GM12878 (cell line): Measurements from ENCODE around the gene TRRAP. TPM values are rescaled to one million over a fixed set of nuclear protein-coding genes. Genes with fewer than 3 reads are reported as not detected.

Experiments used
- ATAC-seq: fragments of 200-7000 bp; cut with Tn5 transposase; 3 replicates; pipeline ENCODE4 v1.9.1; 2020; ENCODE audit warnings: mild to moderate bottlenecking, moderate library complexity
- BruUV-seq: library from RNA; stranded (reverse); fragments of 400-500 nt; replicated peaks from 2 replicates; lab custom pipeline; 2021; lab: Mats Ljungman, UMichigan
- CTCF ChIA-PET: fragments of 300-600 bp; sonication (Branson Sonifier 250); formaldehyde crosslinking; extraction: SDS; loops from one replicate; lab custom pipeline; 2021; ENCODE audit warnings: inconsistent platforms; lab: Yijun Ruan, JAX
- POLR2A ChIA-PET: fragments of 350-600 bp; formaldehyde crosslinking; extraction: SDS; loops from one replicate; lab custom pipeline; 2021; ENCODE audit warnings: inconsistent platforms; lab: Charles Lee
- RAD21 ChIA-PET: fragments of 300-600 bp; sonication (Branson Sonifier 250); formaldehyde crosslinking; loops from one replicate; lab custom pipeline; 2023; ENCODE audit warnings: antibody characterized with exemption; ENCODE audit not compliant: unreplicated experiment; lab: Charles Lee
- SMC1A ChIA-PET: fragments of 300-600 bp; sonication (Branson Sonifier 250); formaldehyde crosslinking; loops from one replicate; lab custom pipeline; 2023; ENCODE audit not compliant: unreplicated experiment, uncharacterized antibody; lab: Charles Lee
- DNase-seq: peaks from one replicate; pipeline ENCODE4 v3.0.0-alpha.2; 2011; ENCODE audit warnings: low read depth, low spot score
- FAIRE-seq: peaks from 3 replicates; lab custom pipeline; 2011; peaks lifted over from hg19 to GRCh38; lab: Jason Lieb, UNC
- H2AFZ ChIP-seq: 2 replicates; pipeline ENCODE4 v1.6.0; 2011; ENCODE audit warnings: low read depth, low read length, control low read depth; ENCODE audit not compliant: control insufficient read depth
- H3K27ac ChIP-seq: 2 replicates; pipeline ENCODE4 v1.5.1; 2011; ENCODE audit warnings: control low read depth; ENCODE audit not compliant: control insufficient read depth, insufficient read depth
- H3K27me3 ChIP-seq, 2 experiments: replicated peaks in 1 of 2; 2 replicates each; pipeline versions ENCODE4 v1.6.0 to v1.6.1; 2011; ENCODE audit warnings: low read length in 1 of 2; ENCODE audit not compliant: control insufficient read depth in 2 of 2, insufficient read depth in 2 of 2
- H3K36me3 ChIP-seq, 2 experiments: 2 replicates each; pipeline ENCODE4 v1.5.1; 2011; ENCODE audit warnings: low read length in 1 of 2; ENCODE audit not compliant: control insufficient read depth in 2 of 2, insufficient read depth in 2 of 2
- H3K4me1 ChIP-seq: 2 replicates; pipeline ENCODE4 v1.6.1; 2011; ENCODE audit warnings: mild to moderate bottlenecking, low read length, moderate library complexity, mixed read lengths; ENCODE audit not compliant: control insufficient read depth, insufficient read depth
- H3K4me2 ChIP-seq: 2 replicates; pipeline ENCODE4 v1.6.0; 2011; ENCODE audit warnings: control low read depth; ENCODE audit not compliant: control insufficient read depth, insufficient read depth
- H3K4me3 ChIP-seq: fragments of 200-600 bp; sonication (generic); 2 replicates; pipeline ENCODE4 v1.5.1; 2016
- H3K79me2 ChIP-seq: 2 replicates; pipeline ENCODE4 v1.6.0; 2011; ENCODE audit warnings: low read length; ENCODE audit not compliant: control insufficient read depth, insufficient read depth
- H3K9ac ChIP-seq: 2 replicates; pipeline ENCODE4 v1.8.0; 2011; ENCODE audit warnings: low read length, control low read depth, mixed read lengths; ENCODE audit not compliant: control insufficient read depth, insufficient read depth
- H3K9me3 ChIP-seq: replicated peaks from 3 replicates; pipeline ENCODE4 v1.5.1; 2011; ENCODE audit warnings: mild to moderate bottlenecking, low read length; ENCODE audit not compliant: control insufficient read depth, insufficient read depth
- H4K20me1 ChIP-seq: 2 replicates; pipeline ENCODE4 v1.6.0; 2011; ENCODE audit not compliant: control insufficient read depth, insufficient read depth
- EGR1 ChIP-seq, 2 experiments: IDR thresholded peaks; 1 replicate in 1 of 2; 2 replicates in 1 of 2; pipeline ENCODE4 v1.6.1; 2011 to 2012; ENCODE audit warnings: low read depth in 2 of 2, low read length in 2 of 2, borderline replicate concordance in 1 of 2, mild to moderate bottlenecking in 1 of 2, moderate library complexity in 1 of 2
- ESRRA ChIP-seq: IDR thresholded peaks from 2 replicates; pipeline ENCODE4 v1.6.1; 2012; ENCODE audit warnings: mild to moderate bottlenecking, low read length, improper control_type of control experiment
- FOXK2 ChIP-seq: fragments of 450-650 bp; IDR thresholded peaks from 2 replicates; pipeline ENCODE4 v1.6.1; 2017; ENCODE audit warnings: mild to moderate bottlenecking, moderate library complexity
- IRF3 ChIP-seq: fragments of 450-650 bp; IDR thresholded peaks from 2 replicates; pipeline ENCODE4 v1.6.1; 2014; ENCODE audit warnings: mild to moderate bottlenecking
- KDM1A ChIP-seq: fragments of 200-600 bp; sonication (generic); IDR thresholded peaks from 2 replicates; pipeline ENCODE4 v1.6.1; 2016; ENCODE audit warnings: borderline replicate concordance
- NR2C1 ChIP-seq: fragments of 450-650 bp; IDR thresholded peaks from 2 replicates; pipeline ENCODE4 v1.6.1; 2017; ENCODE audit warnings: antibody characterized with exemption, mild to moderate bottlenecking, moderate library complexity
- PML ChIP-seq: IDR thresholded peaks from 2 replicates; pipeline ENCODE4 v1.6.1; 2012; ENCODE audit warnings: low read length, inconsistent platforms
- SREBF1 ChIP-seq: IDR thresholded peaks from 2 replicates; pipeline ENCODE4 v1.6.1; 2012; ENCODE audit warnings: mild to moderate bottlenecking, low read length
- ZNF274 ChIP-seq: IDR thresholded peaks from one replicate; pipeline ENCODE4 v1.8.0; 2011; ENCODE audit not compliant: insufficient read length, insufficient read depth
- ZNF622 ChIP-seq: fragments of 450-650 bp; IDR thresholded peaks from 2 replicates; pipeline ENCODE4 v1.6.1; 2017; ENCODE audit warnings: mild to moderate bottlenecking, inconsistent platforms
- WGBS: methylation state at CpG from one replicate; pipeline ENCODE4 v1.1.6; 2016; ENCODE audit warnings: low lambda C conversion rate; ENCODE audit not compliant: insufficient replicate concordance, insufficient coverage; ENCODE audit errors: missing lambda C conversion rate; 5-methylcytosine and 5-hydroxymethylcytosine counted together
- in situ Hi-C: fragments of 300-500 bp; cut with MboI; formaldehyde crosslinking; loops from 9 replicates; pipeline ENCODE4 v1.14.3; 2018; ENCODE audit warnings: mixed read lengths
- intact Hi-C: fragments of 100-400 bp; cut with micrococcal nuclease; formaldehyde crosslinking; loops from one replicate; pipeline ENCODE4 v1.14.2; 2022; ENCODE audit not compliant: unreplicated experiment
- polyA plus RNA-seq, 11 experiments: library from polyadenylated mRNA; depleted of rRNA in 4 of 11; unstranded in 6 of 11; stranded (reverse) in 5 of 11; fragments of >200 nt; fragmentation: Nextera tagmentation in 4 of 11; fragmentation: Illumina TruSeq in 1 of 11; extraction: Ambion mirVana in 4 of 11; extraction: Trizol in 1 of 11; gene quantifications; 1 replicate in 1 of 11; 2 replicates in 10 of 11; pipeline versions ENCODE4 v1.2.1 to v1.2.3, GENCODE V29; 2011 to 2016; ENCODE audit warnings: inconsistent platforms in 2 of 11, missing spikeins in 2 of 11, low read depth in 1 of 11
- total RNA-seq, 4 experiments: library from RNA; depleted of rRNA in 3 of 4; stranded (reverse); fragments of >200 nt in 3 of 4; fragmentation: Illumina TruSeq in 1 of 4; extraction: Trizol in 1 of 4; gene quantifications; 2 replicates each; pipeline versions ENCODE4 v1.2.1 to v1.2.3, GENCODE V29; 2013 to 2021
- TF ChIP-seq, protein P1 (sequence below): IDR thresholded peaks from 2 replicates; pipeline ENCODE4 v1.6.1; 2011; ENCODE audit warnings: borderline replicate concordance, low read depth, mild to moderate bottlenecking, moderate library complexity, low read length; ENCODE audit not compliant: insufficient read depth, poor library complexity, severe bottlenecking
- TF ChIP-seq, protein P2 (sequence below): IDR thresholded peaks from 2 replicates; pipeline ENCODE4 v1.6.1; 2012; ENCODE audit warnings: low read depth, low read length, improper control_type of control experiment

The TRRAP gene
- total and polyA plus RNA-seq, 10 of the 15 experiments (the other 5 are each of a cell fraction or from before 2014, with no cell fraction given): 1.1 to 39.3 (median 8.5) TPM

DNA sequence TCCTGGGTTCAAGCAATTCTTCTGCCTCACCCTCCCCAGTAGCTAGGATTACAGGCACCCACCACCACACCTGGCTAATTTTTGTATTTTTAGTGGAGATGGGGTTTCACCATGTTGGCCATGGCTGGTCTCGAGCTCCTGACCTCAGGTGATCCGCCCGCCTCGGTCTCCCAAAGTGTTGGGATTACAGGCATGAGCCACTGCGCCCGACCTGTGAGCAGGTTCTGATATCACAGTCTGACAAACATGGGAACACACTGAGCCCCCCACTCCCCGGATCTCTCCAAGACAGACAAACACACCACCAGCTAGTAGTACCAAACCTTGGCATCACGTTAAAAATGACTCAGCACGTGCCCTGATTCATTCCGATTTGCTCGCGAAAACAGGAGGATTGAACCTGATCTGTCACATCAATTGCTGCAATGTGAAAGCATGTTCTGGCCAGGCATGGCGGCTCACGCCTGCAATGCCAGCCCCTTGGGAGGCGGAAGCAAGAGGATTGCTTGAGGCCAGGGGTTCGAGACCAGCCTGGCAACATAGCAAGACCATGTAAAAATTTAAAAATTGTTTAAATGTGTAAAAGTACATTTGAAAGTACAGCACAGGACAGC, 159.1 kb downstream of the TRRAP start:
- no peaks in the 10 kb centered on the region for H4K20me1 ChIP-seq
- H2AFZ ChIP-seq: no peak overlapping the region
- 95% methylated on average over 16 of the region's 16 CpGs for WGBS
- no peak for DNase-seq
- ATAC-seq: no peak
- no peak for FAIRE-seq
- H3K9ac ChIP-seq: no peak overlapping the region
- H3K4me2 ChIP-seq: no peak overlapping the region
- no peaks in the 10 kb centered on the region for H3K9me3 ChIP-seq
- TF ChIP-seq PML (no peak), KDM1A (no peak), ESRRA (no peak), EGR1 (IDR thresholded peaks at IDR 0.05; ENCODE audit: borderline replicate concordance in 1 of 2, low read depth in 2 of 2, low read length in 2 of 2) (no peak), IRF3 (no peak), FOXK2 (no peak), ZNF274 (no peak), ZNF622 (no peak), SREBF1 (no peak), NR2C1 (no peak)
- TF ChIP-seq, protein P1, sequence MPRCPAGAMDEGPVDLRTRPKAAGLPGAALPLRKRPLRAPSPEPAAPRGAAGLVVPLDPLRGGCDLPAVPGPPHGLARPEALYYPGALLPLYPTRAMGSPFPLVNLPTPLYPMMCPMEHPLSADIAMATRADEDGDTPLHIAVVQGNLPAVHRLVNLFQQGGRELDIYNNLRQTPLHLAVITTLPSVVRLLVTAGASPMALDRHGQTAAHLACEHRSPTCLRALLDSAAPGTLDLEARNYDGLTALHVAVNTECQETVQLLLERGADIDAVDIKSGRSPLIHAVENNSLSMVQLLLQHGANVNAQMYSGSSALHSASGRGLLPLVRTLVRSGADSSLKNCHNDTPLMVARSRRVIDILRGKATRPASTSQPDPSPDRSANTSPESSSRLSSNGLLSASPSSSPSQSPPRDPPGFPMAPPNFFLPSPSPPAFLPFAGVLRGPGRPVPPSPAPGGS: no peak
- TF ChIP-seq, protein P2, sequence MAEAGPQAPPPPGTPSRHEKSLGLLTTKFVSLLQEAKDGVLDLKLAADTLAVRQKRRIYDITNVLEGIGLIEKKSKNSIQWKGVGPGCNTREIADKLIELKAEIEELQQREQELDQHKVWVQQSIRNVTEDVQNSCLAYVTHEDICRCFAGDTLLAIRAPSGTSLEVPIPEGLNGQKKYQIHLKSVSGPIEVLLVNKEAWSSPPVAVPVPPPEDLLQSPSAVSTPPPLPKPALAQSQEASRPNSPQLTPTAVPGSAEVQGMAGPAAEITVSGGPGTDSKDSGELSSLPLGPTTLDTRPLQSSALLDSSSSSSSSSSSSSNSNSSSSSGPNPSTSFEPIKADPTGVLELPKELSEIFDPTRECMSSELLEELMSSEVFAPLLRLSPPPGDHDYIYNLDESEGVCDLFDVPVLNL: no peak
- TF ChIP-seq, all 136 proteins: peak for 0
- Histone ChIP-seq H3K4me1 (no peaks in the 10 kb centered on the region; the same call in 1 of the 2 replicates), H3K79me2 (no peaks in the 10 kb centered on the region), H3K36me3 (peaks cover 29 to 36% of the 10 kb centered on the region in 2 experiments), H3K4me3 (no peak overlapping the region), H3K27me3 (no peaks in the 10 kb centered on the region), H3K27ac (no peak overlapping the region)
- CTCF ChIA-PET: interaction anchor here (0.9 to 1.9 kb wide), 2 partner anchors 272 kb away, joined by 3 to 6 read pairs; no protein-coding TSS in a partner anchor
- in situ Hi-C loops (no loop called here), intact Hi-C loops (no loop called here)
- BruUV-seq: no TSS peak
- RAD21 ChIA-PET: interaction anchor here (0.6 to 1.2 kb wide), 2 partner anchors 273 to 276 kb away, joined by 3 read pairs; no protein-coding TSS in a partner anchor
- SMC1A ChIA-PET: no interaction called here
- POLR2A ChIA-PET: interaction anchor here (0.5 kb wide), 1 partner anchor 1460 kb away, joined by 4 read pairs; no protein-coding TSS in a partner anchor
